Measurements from ENCODE around the gene CCM2.
A peak's percentile ranks its signal among the peaks of the same experiment; 100 is the strongest.

CCM2 gene

DNA sequence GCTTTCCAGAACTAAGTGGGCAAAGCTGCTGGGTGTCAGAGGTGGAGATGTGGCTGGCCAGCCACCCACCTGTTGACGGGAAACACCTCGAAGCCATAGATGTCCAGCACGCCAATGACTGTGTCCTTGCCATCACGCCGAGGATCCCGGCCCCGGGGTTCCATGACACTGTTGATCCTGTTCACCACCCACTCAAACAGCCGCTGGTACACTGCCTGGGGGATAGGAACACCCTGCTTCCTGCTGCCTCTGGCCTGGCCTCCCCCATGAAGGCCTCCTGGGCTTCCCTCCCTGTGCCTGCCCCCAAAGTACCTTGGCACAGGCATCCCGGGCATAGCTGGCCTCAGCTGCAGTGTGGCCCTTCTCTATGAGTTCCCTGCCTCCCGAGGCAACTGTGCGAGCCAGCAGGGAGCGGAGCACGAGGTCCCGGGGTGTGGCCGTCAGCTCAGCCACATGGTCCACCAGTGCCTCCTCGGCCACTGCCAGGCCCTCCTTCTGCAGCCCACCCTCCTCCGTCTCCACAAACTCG, 29.4 kb upstream of the CCM2 start:
- H3K27ac ChIP-seq, result no peak overlapping the region
- TF ChIP-seq, protein P1, sequence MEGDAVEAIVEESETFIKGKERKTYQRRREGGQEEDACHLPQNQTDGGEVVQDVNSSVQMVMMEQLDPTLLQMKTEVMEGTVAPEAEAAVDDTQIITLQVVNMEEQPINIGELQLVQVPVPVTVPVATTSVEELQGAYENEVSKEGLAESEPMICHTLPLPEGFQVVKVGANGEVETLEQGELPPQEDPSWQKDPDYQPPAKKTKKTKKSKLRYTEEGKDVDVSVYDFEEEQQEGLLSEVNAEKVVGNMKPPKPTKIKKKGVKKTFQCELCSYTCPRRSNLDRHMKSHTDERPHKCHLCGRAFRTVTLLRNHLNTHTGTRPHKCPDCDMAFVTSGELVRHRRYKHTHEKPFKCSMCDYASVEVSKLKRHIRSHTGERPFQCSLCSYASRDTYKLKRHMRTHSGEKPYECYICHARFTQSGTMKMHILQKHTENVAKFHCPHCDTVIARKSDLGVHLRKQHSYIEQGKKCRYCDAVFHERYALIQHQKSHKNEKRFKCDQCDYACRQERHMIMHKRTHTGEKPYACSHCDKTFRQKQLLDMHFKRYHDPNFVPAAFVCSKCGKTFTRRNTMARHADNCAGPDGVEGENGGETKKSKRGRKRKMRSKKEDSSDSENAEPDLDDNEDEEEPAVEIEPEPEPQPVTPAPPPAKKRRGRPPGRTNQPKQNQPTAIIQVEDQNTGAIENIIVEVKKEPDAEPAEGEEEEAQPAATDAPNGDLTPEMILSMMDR (conservative IDR thresholded peaks at IDR 0.05), result no peak

DNA sequence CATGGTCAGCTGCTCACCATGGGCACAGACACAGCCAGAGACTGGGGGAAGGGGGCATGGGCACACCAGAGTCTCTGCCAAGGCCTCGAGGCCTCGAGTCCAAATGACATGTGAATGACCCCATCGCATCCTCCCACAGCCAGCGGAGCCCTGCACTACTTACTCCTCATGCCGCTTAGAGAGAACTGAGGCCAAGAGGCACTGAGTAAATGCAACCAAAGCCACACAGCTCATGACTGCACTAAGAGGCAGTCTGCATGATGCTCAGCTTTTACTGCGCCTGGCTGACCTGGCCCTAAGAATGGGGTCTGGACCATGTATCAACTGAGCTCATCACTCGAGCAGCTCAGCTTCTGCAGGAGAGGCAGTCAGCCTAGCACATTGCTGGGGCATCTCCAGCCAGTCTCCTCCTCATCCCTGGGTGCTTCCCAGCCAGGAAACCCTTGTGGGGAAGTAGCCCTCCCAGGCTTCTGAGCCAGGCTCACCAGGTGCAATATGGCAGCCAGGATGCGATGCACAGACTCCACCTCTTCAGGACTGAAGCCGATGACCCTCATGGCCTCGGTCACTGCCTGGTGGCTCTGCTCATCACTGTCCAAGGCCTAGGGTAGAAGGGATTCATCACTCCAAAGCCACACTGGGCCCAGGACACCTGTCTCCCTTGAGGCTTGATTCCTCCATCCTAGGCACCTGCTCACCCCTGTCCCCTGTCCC, 28.7 kb upstream of the CCM2 start:
- peak overlapping the region; percentile 66 for H3K27ac ChIP-seq
- TF ChIP-seq, protein P1 (conservative IDR thresholded peaks at IDR 0.05), result no peak

DNA sequence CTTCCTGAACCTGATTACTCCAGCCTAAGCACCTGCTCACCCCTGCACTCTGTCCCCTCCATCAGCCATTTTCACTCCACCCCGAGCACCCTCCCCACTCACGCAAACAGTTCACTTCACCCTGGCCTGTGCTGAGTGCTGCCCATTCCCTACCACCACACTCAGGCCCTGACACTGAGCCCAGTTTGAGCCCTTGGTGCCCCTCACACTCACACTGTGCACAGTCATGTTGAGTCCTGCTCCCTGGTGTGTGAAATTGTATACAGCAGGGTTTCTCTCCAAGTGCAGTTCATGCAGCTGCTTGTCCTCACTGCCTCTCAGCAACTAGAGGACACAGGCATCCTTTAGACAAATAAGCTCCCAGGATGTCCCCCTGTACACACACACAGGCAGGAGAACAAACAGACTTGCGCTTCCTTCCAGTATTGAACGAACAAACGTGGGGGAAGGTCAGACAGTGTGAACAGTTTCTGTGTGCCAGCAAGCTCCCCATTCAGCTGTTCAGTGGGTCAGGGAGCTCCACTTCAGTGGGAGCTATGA, 28.0 kb upstream of the CCM2 start:
- peak overlapping the region; percentile 66 for H3K27ac ChIP-seq

DNA sequence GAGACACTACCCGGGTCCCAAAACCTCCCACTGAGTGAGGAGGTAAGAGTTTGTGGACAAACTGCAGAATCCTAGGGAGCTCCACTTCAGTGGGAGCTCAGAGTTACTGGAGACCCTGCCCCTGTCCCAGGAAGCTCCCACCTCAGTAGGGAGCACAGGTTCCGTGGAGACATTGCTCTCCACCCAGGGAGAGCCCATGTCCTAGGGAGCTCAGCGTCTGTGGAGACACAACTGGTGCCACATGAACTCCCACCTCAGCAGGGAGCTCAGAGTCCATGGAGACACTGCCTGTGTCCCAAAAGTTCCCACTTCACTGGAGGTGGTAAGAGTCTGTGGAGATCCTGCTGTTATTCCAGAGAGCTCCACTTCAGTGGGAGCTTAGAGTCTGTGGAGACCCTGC, 27.4 kb upstream of the CCM2 start:
- peak overlapping the region; percentile 66 for H3K27ac ChIP-seq
- TF ChIP-seq, protein P1 (conservative IDR thresholded peaks at IDR 0.05), result no peak

More for the DNA sequence above, 28.0 kb upstream of the CCM2 start:
- TF ChIP-seq, protein P1 (conservative IDR thresholded peaks at IDR 0.05), result no peak

DNA sequence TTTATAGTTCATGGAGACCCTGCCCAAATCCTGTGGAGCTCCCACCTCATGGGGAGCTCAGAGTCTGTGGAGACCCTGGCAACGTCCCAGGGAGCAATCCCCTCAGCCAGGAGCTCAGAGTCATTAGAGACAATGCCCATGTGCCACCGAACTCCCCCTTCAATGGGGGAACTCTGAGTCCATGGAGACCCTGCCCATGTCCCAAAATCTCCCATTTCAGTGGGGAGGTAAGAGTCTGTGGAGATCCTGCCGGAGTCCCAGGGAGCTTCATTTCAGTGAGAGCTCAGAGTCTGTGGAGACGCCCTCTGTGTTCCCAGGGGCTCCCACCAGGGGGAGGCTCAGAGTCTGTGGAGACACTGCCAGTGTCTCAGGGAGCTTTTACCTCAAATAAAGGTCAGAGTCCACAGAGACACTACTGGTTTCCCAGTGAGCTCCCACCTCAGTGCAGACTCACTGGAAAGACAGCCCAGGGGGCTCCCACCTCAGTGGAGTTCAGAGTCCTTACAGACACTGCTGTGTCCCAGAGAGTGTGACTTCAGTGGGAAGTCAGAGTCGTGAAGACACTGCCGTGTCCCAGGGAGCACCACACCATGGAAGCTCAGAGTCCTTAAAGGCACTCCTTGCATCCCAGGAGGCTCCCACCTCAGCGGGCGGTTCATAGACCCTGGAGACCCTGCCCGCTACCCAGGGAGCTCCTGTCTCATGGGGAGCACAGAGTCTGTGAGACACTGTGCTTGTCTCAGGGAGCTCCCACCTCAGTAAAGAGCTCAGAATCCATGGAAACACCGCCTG, 26.2 kb upstream of the CCM2 start:
- H3K27ac ChIP-seq, result no peak overlapping the region
- TF ChIP-seq, protein P1 (conservative IDR thresholded peaks at IDR 0.05), result peak; percentile 39; the same call in 1 of the 2 replicates

DNA sequence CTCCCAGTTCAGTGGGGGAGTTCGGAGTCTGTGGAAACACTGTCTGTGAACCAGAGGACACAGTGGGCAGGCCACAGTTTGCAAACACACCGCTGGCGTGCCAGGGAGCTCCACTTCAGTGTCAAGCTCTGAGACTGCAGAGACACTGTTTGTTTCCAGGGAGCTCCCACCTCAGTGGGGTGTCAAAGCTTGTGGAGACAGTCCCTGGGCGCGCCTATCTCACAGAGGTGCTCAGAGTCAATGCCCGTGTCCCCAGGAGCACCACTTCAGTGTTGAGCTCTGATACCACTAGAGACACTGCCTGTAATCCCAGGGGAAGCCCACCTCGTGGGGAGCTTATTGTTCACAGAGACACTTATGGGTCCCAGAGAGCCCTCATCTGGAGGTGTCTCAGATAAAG, 25.5 kb upstream of the CCM2 start:
- TF ChIP-seq, protein P1 (conservative IDR thresholded peaks at IDR 0.05), result no peak
- no peak overlapping the region for H3K27ac ChIP-seq

Data from VCaP (cell line).